Measurements from ENCODE around the gene CEACAM3.

DNA sequence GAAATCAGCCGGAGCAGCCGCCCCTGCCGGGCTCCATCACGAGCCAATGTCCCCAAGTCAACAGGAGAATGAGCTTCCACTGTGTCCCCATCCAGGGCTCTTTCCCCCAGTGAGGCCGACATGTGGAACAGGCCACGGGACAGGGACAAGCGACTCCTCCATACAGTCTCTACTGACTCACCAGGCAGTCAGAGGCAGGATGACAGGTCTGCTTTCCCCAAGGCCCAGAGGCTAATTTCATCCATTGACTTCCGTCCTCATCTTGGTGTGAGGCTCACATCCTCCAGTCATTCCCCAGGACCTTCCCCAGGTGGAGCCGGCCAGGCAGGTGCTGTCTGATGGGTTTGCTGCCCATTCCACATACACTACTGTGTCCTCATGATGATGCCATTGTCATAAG is 37.5 kb upstream of the CEACAM3 start:
- TF ChIP-seq ZFP3 (tag by site-specific recombination; IDR thresholded peaks at IDR 0.05; ENCODE audit: low read depth) (no peak), ZNF274 (IDR thresholded peaks at IDR 0.05; ENCODE audit: low read length) (no peak), ZNF274 (tag by site-specific recombination; IDR thresholded peaks at IDR 0.05; ENCODE audit: borderline replicate concordance) (no peak), ZNF747 (tag by site-specific recombination; IDR thresholded peaks at IDR 0.05) (no peak), YY1 (tag by site-specific recombination; IDR thresholded peaks at IDR 0.05) (no peak), PRDM4 (tag by site-specific recombination; IDR thresholded peaks at IDR 0.05) (no peak), ZNF513 (tag by site-specific recombination; IDR thresholded peaks at IDR 0.05) (no peak), REST (tag by site-specific recombination; IDR thresholded peaks at IDR 0.05) (no peak), ZNF530 (tag by site-specific recombination; IDR thresholded peaks at IDR 0.05; ENCODE audit: low read depth) (no peak), PATZ1 (tag by site-specific recombination; IDR thresholded peaks at IDR 0.05) (no peak), ZNF555 (tag by site-specific recombination; conservative IDR thresholded peaks at IDR 0.05) (no peak), ZNF677 (tag by site-specific recombination; IDR thresholded peaks at IDR 0.05) (no peak)
- TF ChIP-seq, protein P1, sequence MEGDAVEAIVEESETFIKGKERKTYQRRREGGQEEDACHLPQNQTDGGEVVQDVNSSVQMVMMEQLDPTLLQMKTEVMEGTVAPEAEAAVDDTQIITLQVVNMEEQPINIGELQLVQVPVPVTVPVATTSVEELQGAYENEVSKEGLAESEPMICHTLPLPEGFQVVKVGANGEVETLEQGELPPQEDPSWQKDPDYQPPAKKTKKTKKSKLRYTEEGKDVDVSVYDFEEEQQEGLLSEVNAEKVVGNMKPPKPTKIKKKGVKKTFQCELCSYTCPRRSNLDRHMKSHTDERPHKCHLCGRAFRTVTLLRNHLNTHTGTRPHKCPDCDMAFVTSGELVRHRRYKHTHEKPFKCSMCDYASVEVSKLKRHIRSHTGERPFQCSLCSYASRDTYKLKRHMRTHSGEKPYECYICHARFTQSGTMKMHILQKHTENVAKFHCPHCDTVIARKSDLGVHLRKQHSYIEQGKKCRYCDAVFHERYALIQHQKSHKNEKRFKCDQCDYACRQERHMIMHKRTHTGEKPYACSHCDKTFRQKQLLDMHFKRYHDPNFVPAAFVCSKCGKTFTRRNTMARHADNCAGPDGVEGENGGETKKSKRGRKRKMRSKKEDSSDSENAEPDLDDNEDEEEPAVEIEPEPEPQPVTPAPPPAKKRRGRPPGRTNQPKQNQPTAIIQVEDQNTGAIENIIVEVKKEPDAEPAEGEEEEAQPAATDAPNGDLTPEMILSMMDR (tag by site-specific recombination; IDR thresholded peaks at IDR 0.05) = no peak
- TF ChIP-seq, protein P2, sequence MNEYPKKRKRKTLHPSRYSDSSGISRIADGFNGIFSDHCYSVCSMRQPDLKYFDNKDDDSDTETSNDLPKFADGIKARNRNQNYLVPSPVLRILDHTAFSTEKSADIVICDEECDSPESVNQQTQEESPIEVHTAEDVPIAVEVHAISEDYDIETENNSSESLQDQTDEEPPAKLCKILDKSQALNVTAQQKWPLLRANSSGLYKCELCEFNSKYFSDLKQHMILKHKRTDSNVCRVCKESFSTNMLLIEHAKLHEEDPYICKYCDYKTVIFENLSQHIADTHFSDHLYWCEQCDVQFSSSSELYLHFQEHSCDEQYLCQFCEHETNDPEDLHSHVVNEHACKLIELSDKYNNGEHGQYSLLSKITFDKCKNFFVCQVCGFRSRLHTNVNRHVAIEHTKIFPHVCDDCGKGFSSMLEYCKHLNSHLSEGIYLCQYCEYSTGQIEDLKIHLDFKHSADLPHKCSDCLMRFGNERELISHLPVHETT (tag by site-specific recombination; IDR thresholded peaks at IDR 0.05) = no peak
